ENCODE results near the gene TMEM132D.

GRCh38 chr12:129075460-129076208, 828.2 kb downstream of the TMEM132D start:
- TF ChIP-seq EZH2phosphoT487 (IDR thresholded peaks at IDR 0.05; ENCODE audit: borderline replicate concordance, low read depth, low read length) (no peak), CTCF (conservative IDR thresholded peaks at IDR 0.05; ENCODE audit: low read length) (no peak)

Measured in OCI-LY7 (cell line).